HL-60 (cell line): ENCODE measurements around the gene CALM1.

ENCODE experiments used
- CTCF ChIP-seq: IDR thresholded peaks from one replicate; pipeline ENCODE4 v1.5.1; 2011; ENCODE audit warnings: low read length, control low read depth, inconsistent platforms; ENCODE audit not compliant: insufficient read depth
- GABPA ChIP-seq: IDR thresholded peaks from 2 replicates; pipeline ENCODE4 v1.6.1; 2012; ENCODE audit warnings: low read depth
- POLR2AphosphoS5 ChIP-seq: IDR thresholded peaks from 2 replicates; pipeline ENCODE4 v1.6.1; 2012; ENCODE audit warnings: low read depth

GRCh38 chr14:90412058-90412457, 15.2 kb downstream of the CALM1 start:
- no peak for TF ChIP-seq CTCF
- TF ChIP-seq POLR2AphosphoS5, result no peak
- TF ChIP-seq GABPA, result no peak
